Measurements from ENCODE around the gene ZNF362.
"Not testable (repeated sequence)": the region's sequence is repeated elsewhere in the genome, so short reads cannot be mapped to it uniquely, and the experiment has no call there.

ZNF362 gene

GRCh38 chr1:33256471-33257206 is at the start of gene ZNF362:
Gene ZNF362 (plus strand): TSS chr1:33256492. CDS start chr1:33270575, 14,083 bp downstream.
- peak; percentile 75 for DNase-seq

GRCh38 chr1:33211972-33212371 is 44.3 kb upstream of the ZNF362 start:
- DNase-seq, result no peak

GRCh38 chr1:33219886-33220661 is 36.2 kb upstream of the ZNF362 start:
- DNase-seq, result peak; percentile 32

GRCh38 chr1:33220676-33221384 is 35.5 kb upstream of the ZNF362 start:
- DNase-seq, result no peak

- DNase-seq, result no peak
These were observed 34.9 kb upstream of the ZNF362 start for GRCh38 chr1:33221385-33221758.

- DNase-seq, result no peak
These were observed 33.9 kb upstream of the ZNF362 start for GRCh38 chr1:33222381-33222780.

- no peak for DNase-seq
These were observed 32.1 kb upstream of the ZNF362 start for GRCh38 chr1:33224166-33224707.

- DNase-seq, result no peak
These were observed 30.7 kb upstream of the ZNF362 start for GRCh38 chr1:33225586-33225985.

- no peak for DNase-seq
These were observed 27.3 kb upstream of the ZNF362 start for GRCh38 chr1:33228935-33229487.

- DNase-seq, result no peak
These were observed 25.1 kb upstream of the ZNF362 start for GRCh38 chr1:33231166-33231565.

GRCh38 chr1:33232716-33233115 is 23.6 kb upstream of the ZNF362 start:
- no peak for DNase-seq

GRCh38 chr1:33234131-33234530 is 22.2 kb upstream of the ZNF362 start:
- no peak for DNase-seq

GRCh38 chr1:33234588-33234990 is 21.7 kb upstream of the ZNF362 start:
- DNase-seq, result no peak

GRCh38 chr1:33235521-33235920 is 20.8 kb upstream of the ZNF362 start:
- DNase-seq, result no peak

- DNase-seq, result no peak
These were observed 19.8 kb upstream of the ZNF362 start for GRCh38 chr1:33236498-33236897.

GRCh38 chr1:33237579-33237978 is 18.7 kb upstream of the ZNF362 start:
- no peak for DNase-seq

GRCh38 chr1:33238194-33238724 is 18.0 kb upstream of the ZNF362 start:
- DNase-seq, result not testable (repeated sequence)

- peak; percentile 32 for DNase-seq
These were observed 16.9 kb upstream of the ZNF362 start for GRCh38 chr1:33239410-33239809.

GRCh38 chr1:33241866-33242265 is 14.4 kb upstream of the ZNF362 start:
- DNase-seq, result no peak

GRCh38 chr1:33242652-33243051 is 13.6 kb upstream of the ZNF362 start:
- no peak for DNase-seq

GRCh38 chr1:33244143-33244808 is 12.0 kb upstream of the ZNF362 start:
- DNase-seq, result no peak

GRCh38 chr1:33244809-33245186 is 11.5 kb upstream of the ZNF362 start:
- no peak for DNase-seq
